ENCODE data around the gene PTP4A1. TPM values are rescaled to one million over a fixed set of nuclear protein-coding genes. Genes with fewer than 3 reads are reported as not detected.

PTP4A1 gene
- total RNA-seq, 4 donors from 2014 or later = 31.4 to 100 (median 67.9) TPM

GRCh38 chr6:63578757-63579156 lies 6.5 kb downstream of the PTP4A1 start:
- H3K9me3 ChIP-seq = no peaks in the 10 kb centered on the region
- no peaks in the 10 kb centered on the region for H3K27me3 ChIP-seq
- no peak overlapping the region for H3K27ac ChIP-seq
- no peak for TF ChIP-seq CTCF (IDR thresholded peaks at IDR 0.05)
- no peak for TF ChIP-seq POLR2AphosphoS5 (IDR thresholded peaks at IDR 0.05)
- TF ChIP-seq EP300 (IDR thresholded peaks at IDR 0.05; ENCODE audit: low read depth) = no peak
- no peak for TF ChIP-seq POLR2A (IDR thresholded peaks at IDR 0.05)
- no peak for DNase-seq
- WGBS, 2 donors (ENCODE audit: low coverage in 1 of 2) = 92 to 99% methylated on average over 2 of the region's 2 CpGs
- peaks cover 0 to 55% (median 26%) of the 10 kb centered on the region in 4 donors for H3K36me3 ChIP-seq
- no peak overlapping the region for H3K4me3 ChIP-seq
- H3K4me1 ChIP-seq = peaks cover 6 to 38% (median 16%) of the 10 kb centered on the region in 4 donors
- intact Hi-C loops (cut with DNase I; ENCODE audit: low total_unique reads) (no loop called here), in situ Hi-C loops (cut with MboI; ENCODE audit: low pct_ligation_motif_present in 1 of 4, low pct_unique_long_range_greater_than_20kb in 1 of 4, low sequenced_read_pairs in 3 of 4) (loop anchor here in 2 of 4 donors (25.0 kb wide), 1 partner anchor 216 kb away; no protein-coding TSS in a partner anchor)

GRCh38 chr6:63579937-63580703 lies 7.8 kb downstream of the PTP4A1 start:
- intact Hi-C loops (cut with DNase I; ENCODE audit: low total_unique reads) (no loop called here), in situ Hi-C loops (cut with MboI; ENCODE audit: low pct_ligation_motif_present in 1 of 4, low pct_unique_long_range_greater_than_20kb in 1 of 4, low sequenced_read_pairs in 3 of 4) (loop anchor here in 2 of 4 donors (25.0 kb wide), 1 partner anchor 218 kb away; no protein-coding TSS in a partner anchor)
- DNase-seq = no peak
- TF ChIP-seq CTCF (IDR thresholded peaks at IDR 0.05) (no peak), POLR2AphosphoS5 (IDR thresholded peaks at IDR 0.05) (peak in 1 of 3 donors; percentile 48), EP300 (IDR thresholded peaks at IDR 0.05; ENCODE audit: low read depth) (no peak)
- H3K27ac ChIP-seq = no peak overlapping the region
- 98% methylated on average over 6 of the region's 6 CpGs for WGBS, 2 donors (ENCODE audit: low coverage in 1 of 2)
- H3K36me3 ChIP-seq = peaks cover 0 to 55% (median 26%) of the 10 kb centered on the region in 4 donors
- H3K27me3 ChIP-seq = no peaks in the 10 kb centered on the region
- H3K4me1 ChIP-seq = peaks cover 1 to 27% (median 6%) of the 10 kb centered on the region in 4 donors
- no peaks in the 10 kb centered on the region for H3K9me3 ChIP-seq
- H3K4me3 ChIP-seq = no peak overlapping the region

GRCh38 chr6:63580704-63580961 lies 8.4 kb downstream of the PTP4A1 start:
- in situ Hi-C loops (cut with MboI; ENCODE audit: low pct_ligation_motif_present in 1 of 4, low pct_unique_long_range_greater_than_20kb in 1 of 4, low sequenced_read_pairs in 3 of 4) (loop anchor here in 2 of 4 donors (25.0 kb wide), 1 partner anchor 218 kb away; no protein-coding TSS in a partner anchor), intact Hi-C loops (cut with DNase I; ENCODE audit: low total_unique reads) (no loop called here)
- peaks cover 0 to 55% (median 26%) of the 10 kb centered on the region in 4 donors for H3K36me3 ChIP-seq
- peaks cover 0 to 22% (median 4%) of the 10 kb centered on the region in 4 donors for H3K4me1 ChIP-seq
- no peak for DNase-seq
- TF ChIP-seq EP300 (IDR thresholded peaks at IDR 0.05; ENCODE audit: low read depth) (no peak), CTCF (IDR thresholded peaks at IDR 0.05) (no peak), POLR2A (IDR thresholded peaks at IDR 0.05) (no peak), POLR2AphosphoS5 (IDR thresholded peaks at IDR 0.05) (no peak)
- WGBS, 2 donors (ENCODE audit: low coverage in 1 of 2) = 73 to 79% methylated on average over 3 of the region's 3 CpGs
- no peaks in the 10 kb centered on the region for H3K27me3 ChIP-seq
- H3K27ac ChIP-seq = no peak overlapping the region
- H3K4me3 ChIP-seq = no peak overlapping the region
- H3K9me3 ChIP-seq = no peaks in the 10 kb centered on the region

GRCh38 chr6:63581355-63582013 lies 9.2 kb downstream of the PTP4A1 start:
- Histone ChIP-seq H3K36me3 (peaks cover 0 to 53% (median 26%) of the 10 kb centered on the region in 4 donors), H3K27me3 (no peaks in the 10 kb centered on the region), H3K4me1 (peaks cover 0 to 14% (median 2%) of the 10 kb centered on the region in 4 donors), H3K9me3 (no peaks in the 10 kb centered on the region), H3K4me3 (no peak overlapping the region), H3K27ac (no peak overlapping the region)
- intact Hi-C loops (cut with DNase I; ENCODE audit: low total_unique reads) (no loop called here), in situ Hi-C loops (cut with MboI; ENCODE audit: low pct_ligation_motif_present in 1 of 4, low pct_unique_long_range_greater_than_20kb in 1 of 4, low sequenced_read_pairs in 3 of 4) (loop anchor here in 2 of 4 donors (25.0 kb wide), 1 partner anchor 219 kb away; no protein-coding TSS in a partner anchor)
- no peak for DNase-seq
- no peak for TF ChIP-seq POLR2AphosphoS5 (IDR thresholded peaks at IDR 0.05)
- TF ChIP-seq POLR2A (IDR thresholded peaks at IDR 0.05) = no peak
- TF ChIP-seq EP300 (IDR thresholded peaks at IDR 0.05; ENCODE audit: low read depth) = no peak
- no peak for TF ChIP-seq CTCF (IDR thresholded peaks at IDR 0.05)
- WGBS, 2 donors (ENCODE audit: low coverage in 1 of 2) = 92 to 97% methylated on average over 2 of the region's 2 CpGs
